K562 (cell line): ENCODE measurements around the gene LDLRAD3. TPM values are rescaled to one million over a fixed set of nuclear protein-coding genes. Genes with fewer than 3 reads are reported as not detected.

Experiments used
- ATAC-seq: fragments of 200-7000 bp; cut with Tn5 transposase; 3 replicates; pipeline ENCODE4 v1.9.1; 2020; ENCODE audit warnings: moderate library complexity
- BruUV-seq: library from RNA; stranded (reverse); fragments of 400-500 nt; replicated peaks from 2 replicates; lab custom pipeline; 2021; lab: Mats Ljungman, UMichigan
- CTCF ChIA-PET: fragments of 300-600 bp; formaldehyde crosslinking; extraction: SDS; loops from one replicate; lab custom pipeline; 2021; ENCODE audit warnings: low intra/inter-chr PET ratio; lab: Yijun Ruan, JAX
- POLR2A ChIA-PET: fragments of 300-600, 350-650 bp; sonication (Branson Sonifier 250); formaldehyde crosslinking; extraction: SDS; loops from one replicate; lab custom pipeline; 2021; ENCODE audit warnings: antibody characterized with exemption, inconsistent platforms; lab: Yijun Ruan, JAX
- DNase-seq, 4 experiments: peaks; one replicate each; pipeline versions ENCODE4 v3.0.0 to v3.0.0-alpha.2; 2011 to 2018; ENCODE audit warnings: low spot score in 3 of 4, mixed read lengths in 3 of 4; ENCODE audit errors: extremely low read depth in 1 of 4
- FAIRE-seq: peaks from 2 replicates; lab custom pipeline; 2011; peaks lifted over from hg19 to GRCh38; lab: Jason Lieb, UNC
- H2AFZ ChIP-seq: 2 replicates; pipeline ENCODE4 v1.6.0; 2011; ENCODE audit warnings: low read depth, low read length, control low read depth, inconsistent platforms
- H3K27ac ChIP-seq: fragments of 200-600 bp; 3 replicates; pipeline ENCODE4 v1.8.0; 2011; ENCODE audit warnings: low read depth, mild to moderate bottlenecking, control low read depth, inconsistent platforms, low read length, moderate library complexity, mixed read lengths; ENCODE audit errors: extremely low read depth
- H3K27me3 ChIP-seq, 2 experiments: fragments of 300-600 bp in 1 of 2; 2 replicates in 1 of 2; 3 replicates in 1 of 2; pipeline versions ENCODE4 v1.6.0 to v1.8.0; 2011; ENCODE audit warnings: inconsistent platforms in 2 of 2, low read length in 2 of 2, mild to moderate bottlenecking in 1 of 2, mixed read lengths in 1 of 2, moderate library complexity in 1 of 2; ENCODE audit not compliant: control insufficient read depth in 2 of 2, insufficient read depth in 2 of 2
- H3K36me3 ChIP-seq: fragments of 300-600 bp; 3 replicates; pipeline ENCODE4 v1.8.0; 2011; ENCODE audit warnings: mild to moderate bottlenecking, low read length, inconsistent platforms; ENCODE audit not compliant: control insufficient read depth, insufficient read depth
- H3K4me1 ChIP-seq, 2 experiments: fragments of 200-600 bp in 1 of 2; replicated peaks in 1 of 2; 2 replicates in 1 of 2; 3 replicates in 1 of 2; pipeline versions ENCODE4 v1.5.1 to v1.8.0; 2011; ENCODE audit warnings: inconsistent platforms in 2 of 2, low read length in 2 of 2, mild to moderate bottlenecking in 1 of 2, mixed read lengths in 1 of 2, moderate library complexity in 1 of 2; ENCODE audit not compliant: control insufficient read depth in 2 of 2, insufficient read depth in 2 of 2
- H3K4me2 ChIP-seq: 2 replicates; pipeline ENCODE4 v1.6.1; 2011; ENCODE audit warnings: low read length, control low read depth, inconsistent platforms, mixed read lengths; ENCODE audit not compliant: insufficient read depth
- H3K4me3 ChIP-seq: fragments of 200-600 bp; sonication (generic), shearing (Covaris generic); 2 replicates; pipeline ENCODE4 v1.5.1; 2016; ENCODE audit warnings: control low read depth, inconsistent platforms
- H3K79me2 ChIP-seq: fragments of 200-600 bp; 3 replicates; pipeline ENCODE4 v1.8.0; 2011; ENCODE audit warnings: low read length, inconsistent platforms; ENCODE audit not compliant: control insufficient read depth, insufficient read depth
- H3K9ac ChIP-seq, 2 experiments: 2 replicates each; pipeline versions ENCODE4 v1.6.0 to v1.6.1; 2011; ENCODE audit warnings: low read depth in 2 of 2, low read length in 2 of 2, control low read depth in 1 of 2, inconsistent platforms in 1 of 2, mild to moderate bottlenecking in 1 of 2, mixed read lengths in 1 of 2; ENCODE audit not compliant: insufficient read depth in 1 of 2
- H3K9me1 ChIP-seq: one replicate; pipeline ENCODE4 v1.6.0; 2011; ENCODE audit warnings: inconsistent platforms, mild to moderate bottlenecking, low read length, moderate library complexity; ENCODE audit not compliant: control insufficient read depth, insufficient read depth
- H3K9me3 ChIP-seq: replicated peaks from 2 replicates; pipeline ENCODE4 v1.5.1; 2011; ENCODE audit warnings: low read depth, low read length, inconsistent platforms; ENCODE audit not compliant: control insufficient read depth, insufficient read depth
- H4K20me1 ChIP-seq: replicated peaks from 2 replicates; pipeline ENCODE4 v1.6.1; 2011; ENCODE audit warnings: low read length, inconsistent platforms, mixed read lengths; ENCODE audit not compliant: control insufficient read depth, insufficient read depth
- HDGF ChIP-seq: fragments of 450-650 bp; IDR thresholded peaks from 2 replicates; pipeline ENCODE4 v1.6.1; 2016
- MECOM ChIP-seq: fragments of 250-450 bp; sonication (Bioruptor Pico); IDR thresholded peaks from 2 replicates; pipeline ENCODE4 v1.8.0; 2022; ENCODE audit warnings: inconsistent platforms
- RBM25 ChIP-seq: fragments of 200-400 bp; formaldehyde crosslinking; IDR thresholded peaks from 2 replicates; pipeline ENCODE4 v1.6.1; 2018; ENCODE audit warnings: low read length, low read depth, moderate library complexity; ENCODE audit not compliant: severe bottlenecking
- TEAD2 ChIP-seq: fragments of 450-650 bp; IDR thresholded peaks from 2 replicates; pipeline ENCODE4 v1.6.1; 2016; ENCODE audit warnings: missing genetic modification characterization, control low read depth, missing compliant biosample characterization
- ZNF232 ChIP-seq: sonication (generic); formaldehyde crosslinking; IDR thresholded peaks from 2 replicates; pipeline ENCODE4 v1.8.0; 2022; ENCODE audit warnings: mild to moderate bottlenecking, missing genetic modification reagents
- ZNF263 ChIP-seq: sonication (generic); formaldehyde crosslinking; IDR thresholded peaks from 2 replicates; pipeline ENCODE4 v1.8.0; 2022; ENCODE audit warnings: mild to moderate bottlenecking, missing genetic modification reagents, borderline replicate concordance
- WGBS: fragments of 100-300 bp; shearing (Covaris generic); methylation state at CpG from one replicate; pipeline ENCODE4 v1.1.6; 2016; ENCODE audit warnings: low coverage, mixed read lengths; ENCODE audit not compliant: insufficient coverage; ENCODE audit errors: missing lambda C conversion rate; 5-methylcytosine and 5-hydroxymethylcytosine counted together
- in situ Hi-C: fragments of 300-500 bp; cut with MboI; formaldehyde crosslinking; loops from 4 replicates; pipeline ENCODE4 v1.15.0; 2018; ENCODE audit warnings: inconsistent platforms, mixed read lengths
- intact Hi-C: fragments of 100-400 bp; cut with micrococcal nuclease; formaldehyde crosslinking; loops from 2 replicates; pipeline ENCODE4 v1.14.2; 2022
- polyA plus RNA-seq, 8 experiments: library from polyadenylated mRNA; depleted of rRNA in 4 of 8; stranded (reverse) in 5 of 8; unstranded in 3 of 8; fragments of >200 nt; fragmentation: Nextera tagmentation in 2 of 8; fragmentation: Illumina TruSeq in 1 of 8; extraction: Ambion mirVana in 2 of 8; extraction: Trizol in 1 of 8; gene quantifications; 2 replicates each; pipeline versions ENCODE4 v1.2.1 to v1.2.3, GENCODE V29; 2011 to 2014; ENCODE audit warnings: inconsistent platforms in 1 of 8, missing spikeins in 1 of 8
- total RNA-seq, 7 experiments: library from RNA; depleted of rRNA in 6 of 7; stranded (reverse); fragments of >200 nt in 6 of 7; fragmentation: Illumina TruSeq in 2 of 7; extraction: Trizol in 2 of 7; gene quantifications; 2 replicates each; pipeline versions ENCODE4 v1.2.1 to v1.2.3, GENCODE V29; 2011 to 2021; ENCODE audit warnings: low replicate concordance in 1 of 7
- TF ChIP-seq, protein P1 (sequence below): sonication (generic); formaldehyde crosslinking; IDR thresholded peaks from 2 replicates; pipeline ENCODE4 v1.8.0; 2022; ENCODE audit warnings: mild to moderate bottlenecking, missing genetic modification reagents
- TF ChIP-seq, protein P2 (sequence below): fragments of 250-450 bp; sonication (Bioruptor Pico); IDR thresholded peaks from 2 replicates; pipeline ENCODE4 v1.8.0; 2022; ENCODE audit warnings: moderate library complexity, mild to moderate bottlenecking, inconsistent platforms

Gene LDLRAD3
- total and polyA plus RNA-seq, 9 of the 15 experiments (the other 6 are each of a cell fraction or from before 2014, with no cell fraction given): 0.73 to 7.2 (median 3.5) TPM

DNA sequence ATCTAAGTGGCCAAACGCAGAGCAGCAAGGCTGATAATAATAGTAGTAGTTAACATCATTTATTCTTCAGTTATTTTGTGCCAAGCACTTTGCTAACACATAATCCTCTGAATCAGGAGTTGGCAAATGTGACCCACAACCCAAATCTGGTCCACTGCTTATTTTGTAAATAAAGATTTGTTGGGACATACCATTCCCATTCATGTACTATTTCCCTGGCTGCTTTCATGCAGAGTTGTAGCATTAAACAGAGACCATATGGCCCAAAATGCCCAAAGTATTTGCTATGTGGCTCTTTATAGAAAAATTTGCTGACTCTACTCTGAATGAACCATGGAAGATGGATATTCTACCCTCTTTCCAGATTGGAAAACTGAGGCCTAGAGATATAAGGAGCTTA is 295.0 kb downstream of the LDLRAD3 start:
- no TSS peak for BruUV-seq
- no peak for FAIRE-seq
- in situ Hi-C loops: no loop called here

GRCh38 chr11:36239636-36240035 is 295.8 kb downstream of the LDLRAD3 start:
- intact Hi-C loops: no loop called here
- 0% methylated on average over 3 of the region's 3 CpGs for WGBS
- Histone ChIP-seq H4K20me1 (no peaks in the 10 kb centered on the region; the same call in 1 of the 2 replicates), H3K9me3 (no peaks in the 10 kb centered on the region), H3K36me3 (no peaks in the 10 kb centered on the region), H2AFZ (no peak overlapping the region), H3K4me3 (no peak overlapping the region), H3K79me2 (no peaks in the 10 kb centered on the region), H3K9me1 (no peaks in the 10 kb centered on the region), H3K27me3 (peaks cover 0 to 5% of the 10 kb centered on the region in 2 experiments; a peak in 1 of 5 replicates), H3K9ac (no peak overlapping the region), H3K4me1 (no peaks in the 10 kb centered on the region), H3K4me2 (no peak overlapping the region), H3K27ac (no peak overlapping the region)
- FAIRE-seq (no peak), ATAC-seq (no peak), DNase-seq (no peak)
- ChIA-PET POLR2A (interaction anchor here (0.6 kb wide), 1 partner anchor 495 kb away, joined by 3 read pairs; no protein-coding TSS in a partner anchor), CTCF (no interaction called here)
- BruUV-seq: no TSS peak
- in situ Hi-C loops: no loop called here
- TF ChIP-seq TEAD2 (tag) (no peak), MECOM (CRISPR knock-in tag) (no peak), ZNF263 (CRISPR knock-in tag) (no peak)
- TF ChIP-seq, protein P1, sequence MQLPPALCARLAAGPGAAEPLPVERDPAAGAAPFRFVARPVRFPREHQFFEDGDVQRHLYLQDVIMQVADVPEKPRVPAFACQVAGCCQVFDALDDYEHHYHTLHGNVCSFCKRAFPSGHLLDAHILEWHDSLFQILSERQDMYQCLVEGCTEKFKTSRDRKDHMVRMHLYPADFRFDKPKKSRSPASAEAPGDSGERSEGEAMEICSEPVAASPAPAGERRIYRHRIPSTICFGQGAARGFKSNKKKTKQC (CRISPR knock-in tag): no peak
- TF ChIP-seq, protein P2, sequence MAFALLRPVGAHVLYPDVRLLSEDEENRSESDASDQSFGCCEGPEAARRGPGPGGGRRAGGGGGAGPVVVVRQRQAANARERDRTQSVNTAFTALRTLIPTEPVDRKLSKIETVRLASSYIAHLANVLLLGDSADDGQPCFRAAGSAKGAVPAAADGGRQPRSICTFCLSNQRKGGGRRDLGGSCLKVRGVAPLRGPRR: no peak

More for the DNA sequence above, 295.0 kb downstream of the LDLRAD3 start:
- intact Hi-C loops: no loop called here
- 0% methylated on average over 1 of the region's 1 CpG for WGBS
- no peak overlapping the region for H2AFZ ChIP-seq
- H3K27me3 ChIP-seq: peaks cover 0 to 5% of the 10 kb centered on the region in 2 experiments; a peak in 1 of 5 replicates
- no peaks in the 10 kb centered on the region for H3K9me1 ChIP-seq
- no peaks in the 10 kb centered on the region for H3K4me1 ChIP-seq
- H3K79me2 ChIP-seq: no peaks in the 10 kb centered on the region
- no peak for ATAC-seq
- no peaks in the 10 kb centered on the region; the same call in 1 of the 2 replicates for H4K20me1 ChIP-seq
- no peak overlapping the region for H3K9ac ChIP-seq
- ChIA-PET CTCF (interaction anchor here (0.6 kb wide), 1 partner anchor 80 kb away, joined by 3 read pairs; no protein-coding TSS in a partner anchor), POLR2A (no interaction called here)
- no peaks in the 10 kb centered on the region for H3K36me3 ChIP-seq
- no peak overlapping the region for H3K27ac ChIP-seq
- no peak overlapping the region for H3K4me3 ChIP-seq
- no peaks in the 10 kb centered on the region for H3K9me3 ChIP-seq
- DNase-seq: no peak
- TF ChIP-seq HDGF: no peak
- TF ChIP-seq RBM25: peak; percentile 65
- no peak for TF ChIP-seq ZNF232 (CRISPR knock-in tag)
- H3K4me2 ChIP-seq: no peak overlapping the region
